ENCODE results near the gene CFB. TPM values are rescaled to one million over a fixed set of nuclear protein-coding genes. Genes with fewer than 3 reads are reported as not detected.

CFB gene
- total RNA-seq, 1 experiment from 2014 or later, result 1.4 TPM

- TF ChIP-seq CTCF (IDR thresholded peaks at IDR 0.05) (no peak), MXD4 (CRISPR knock-in tag; IDR thresholded peaks at IDR 0.05; ENCODE audit: borderline replicate concordance) (no peak), TEAD1 (CRISPR knock-in tag; IDR thresholded peaks at IDR 0.05) (no peak)
Observed at GRCh38 chr6:31949926-31950548, 4.1 kb downstream of the CFB start (continued).

GRCh38 chr6:31952140-31952805 is 6.4 kb downstream of the CFB start:
- H3K27me3 Mint-ChIP-seq (ENCODE audit: low read depth), result peaks cover 18% of the 10 kb centered on the region
- POLR2A ChIA-PET, result interaction anchor here (0.7 to 1.0 kb wide), 2 partner anchors 54 to 64 kb away, joined by 3 read pairs; no protein-coding TSS in a partner anchor
- H3K9me3 Mint-ChIP-seq, result no peaks in the 10 kb centered on the region
- H3K36me3 Mint-ChIP-seq, result peaks cover 51% of the 10 kb centered on the region
- ATAC-seq (peak; percentile 87), DNase-seq (ENCODE audit: low spot score) (peak; percentile 70)
- no peaks in the 10 kb centered on the region for H3K4me1 Mint-ChIP-seq
- H3K27ac Mint-ChIP-seq, result no peak overlapping the region; the same call in 1 of the 2 replicates
- no peak overlapping the region for H3K4me3 Mint-ChIP-seq
- CTCF ChIA-PET, result interaction anchor here (0.6 to 2.1 kb wide), 39 partner anchors 10 to 405 kb away, joined by 3 to 21 read pairs (median 5); partner anchors contain the start of genes ABHD16A, ATP6V1G2, C2 and C6orf47
- TF ChIP-seq FOXP1 (CRISPR knock-in tag; IDR thresholded peaks at IDR 0.05; ENCODE audit: borderline replicate concordance), result no peak
- TF ChIP-seq CTCF (IDR thresholded peaks at IDR 0.05), result peak; percentile 31
- no peak for TF ChIP-seq TEAD1 (CRISPR knock-in tag; IDR thresholded peaks at IDR 0.05)

- DNase-seq (ENCODE audit: low spot score) (no peak), ATAC-seq (no peak)
- ChIA-PET CTCF (interaction anchor here (0.6 to 2.1 kb wide), 37 partner anchors 11 to 406 kb away, joined by 3 to 21 read pairs (median 5); partner anchors contain the start of genes ABHD16A, ATP6V1G2, C2 and C6orf47), POLR2A (interaction anchor here (0.7 to 1.0 kb wide), 2 partner anchors 55 to 65 kb away, joined by 3 read pairs; no protein-coding TSS in a partner anchor)
- peaks cover 12% of the 10 kb centered on the region for H3K27me3 Mint-ChIP-seq (ENCODE audit: low read depth)
- peaks cover 51% of the 10 kb centered on the region for H3K36me3 Mint-ChIP-seq
- no peak overlapping the region for H3K4me3 Mint-ChIP-seq
- no peak for TF ChIP-seq MYBL2 (CRISPR knock-in tag; IDR thresholded peaks at IDR 0.05)
- TF ChIP-seq AFF4 (CRISPR knock-in tag; IDR thresholded peaks at IDR 0.05; ENCODE audit: borderline replicate concordance), result no peak
- no peak for TF ChIP-seq TCF7 (CRISPR knock-in tag; IDR thresholded peaks at IDR 0.05; ENCODE audit: low read depth)
- H3K27ac Mint-ChIP-seq, result no peak overlapping the region; the same call in 1 of the 2 replicates
- H3K4me1 Mint-ChIP-seq, result peaks cover 4% of the 10 kb centered on the region
- H3K9me3 Mint-ChIP-seq, result no peaks in the 10 kb centered on the region
Observed at GRCh38 chr6:31952890-31953289, 7.0 kb downstream of the CFB start.

GRCh38 chr6:31954511-31954910 is 8.6 kb downstream of the CFB start:
- POLR2A ChIA-PET, result no interaction called here
- no peak for ATAC-seq
- Mint-ChIP-seq H3K4me1 (peaks cover 12% of the 10 kb centered on the region), H3K27me3 (ENCODE audit: low read depth) (peaks cover 1% of the 10 kb centered on the region; the same call in 1 of the 2 replicates), H3K9me3 (no peaks in the 10 kb centered on the region), H3K27ac (no peak overlapping the region), H3K4me3 (no peak overlapping the region), H3K36me3 (peaks cover 51% of the 10 kb centered on the region)
- CTCF ChIA-PET, result no interaction called here
- no peak for DNase-seq (ENCODE audit: low spot score)
- TF ChIP-seq ATF2 (CRISPR knock-in tag; IDR thresholded peaks at IDR 0.05; ENCODE audit: borderline replicate concordance, low read depth) (no peak), TEAD4 (CRISPR knock-in tag; IDR thresholded peaks at IDR 0.05) (no peak), MYBL2 (CRISPR knock-in tag; IDR thresholded peaks at IDR 0.05) (no peak), ZNF138 (CRISPR knock-in tag; conservative IDR thresholded peaks at IDR 0.05) (no peak), ZNF396 (CRISPR knock-in tag; IDR thresholded peaks at IDR 0.05; ENCODE audit: borderline replicate concordance) (no peak), ERG (CRISPR knock-in tag; IDR thresholded peaks at IDR 0.05) (no peak), NR2C2 (CRISPR knock-in tag; IDR thresholded peaks at IDR 0.05) (no peak), CDX4 (CRISPR knock-in tag; IDR thresholded peaks at IDR 0.05; ENCODE audit: borderline replicate concordance) (no peak)
